NCI-H2029 (cell line): ENCODE results near the gene WFS1.
A peak's percentile ranks its signal among the peaks of the same experiment; 100 is the strongest.

Experiments
- DNase-seq: peaks from one replicate; lab custom pipeline; 2025; lab: John Stamatoyannopoulos, UW

The WFS1 gene, protein sequence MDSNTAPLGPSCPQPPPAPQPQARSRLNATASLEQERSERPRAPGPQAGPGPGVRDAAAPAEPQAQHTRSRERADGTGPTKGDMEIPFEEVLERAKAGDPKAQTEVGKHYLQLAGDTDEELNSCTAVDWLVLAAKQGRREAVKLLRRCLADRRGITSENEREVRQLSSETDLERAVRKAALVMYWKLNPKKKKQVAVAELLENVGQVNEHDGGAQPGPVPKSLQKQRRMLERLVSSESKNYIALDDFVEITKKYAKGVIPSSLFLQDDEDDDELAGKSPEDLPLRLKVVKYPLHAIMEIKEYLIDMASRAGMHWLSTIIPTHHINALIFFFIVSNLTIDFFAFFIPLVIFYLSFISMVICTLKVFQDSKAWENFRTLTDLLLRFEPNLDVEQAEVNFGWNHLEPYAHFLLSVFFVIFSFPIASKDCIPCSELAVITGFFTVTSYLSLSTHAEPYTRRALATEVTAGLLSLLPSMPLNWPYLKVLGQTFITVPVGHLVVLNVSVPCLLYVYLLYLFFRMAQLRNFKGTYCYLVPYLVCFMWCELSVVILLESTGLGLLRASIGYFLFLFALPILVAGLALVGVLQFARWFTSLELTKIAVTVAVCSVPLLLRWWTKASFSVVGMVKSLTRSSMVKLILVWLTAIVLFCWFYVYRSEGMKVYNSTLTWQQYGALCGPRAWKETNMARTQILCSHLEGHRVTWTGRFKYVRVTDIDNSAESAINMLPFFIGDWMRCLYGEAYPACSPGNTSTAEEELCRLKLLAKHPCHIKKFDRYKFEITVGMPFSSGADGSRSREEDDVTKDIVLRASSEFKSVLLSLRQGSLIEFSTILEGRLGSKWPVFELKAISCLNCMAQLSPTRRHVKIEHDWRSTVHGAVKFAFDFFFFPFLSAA

DNA sequence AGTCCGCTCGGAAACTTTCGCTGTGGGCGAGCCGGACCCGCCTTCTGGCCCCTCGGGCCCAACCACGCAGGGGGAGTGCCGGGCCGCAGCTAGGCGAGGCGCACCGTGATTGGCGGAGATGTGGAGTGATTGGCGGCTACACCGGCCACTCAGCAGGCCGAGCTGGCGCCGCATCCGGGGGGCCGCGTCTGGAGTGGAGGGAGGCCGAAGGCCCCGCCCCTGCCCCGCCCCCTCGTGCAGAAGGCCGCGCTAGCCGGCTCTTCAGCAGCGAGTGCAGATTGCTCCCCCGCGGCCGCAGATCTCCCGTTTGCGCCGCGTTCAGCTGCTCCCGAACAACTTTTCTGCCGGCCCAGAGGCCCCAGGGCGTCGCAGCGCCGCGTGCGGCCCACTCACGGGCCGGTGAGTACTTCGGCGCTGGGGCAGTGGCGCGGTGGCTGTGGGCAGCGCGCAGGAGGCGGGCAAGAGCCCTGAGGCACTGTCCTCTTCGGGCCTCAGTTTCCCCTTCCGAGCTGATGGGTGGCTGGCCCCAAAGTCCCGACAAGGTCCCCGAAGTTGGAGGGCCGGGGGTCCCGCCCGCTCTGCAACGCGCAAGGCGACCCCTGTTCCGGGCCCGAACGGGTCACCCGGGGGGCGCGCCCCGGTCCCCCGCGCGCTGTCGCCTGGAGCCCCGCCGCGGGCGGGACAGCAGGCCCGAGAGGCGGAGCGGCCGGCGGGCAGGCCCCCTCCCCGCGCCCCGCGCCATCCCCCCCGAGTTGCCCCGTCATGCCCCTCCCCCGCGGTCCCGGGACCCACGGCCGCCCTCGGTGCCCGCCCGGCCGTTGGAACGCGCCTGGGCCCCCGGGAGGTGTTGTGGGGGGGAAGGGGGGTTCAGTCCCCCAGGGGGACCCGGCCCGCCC is at the start of gene WFS1:
WFS1 (plus strand) TSS at position 235 of the 896 bp plus-strand sequence. CDS start 7,606 bp downstream, outside the sequence.
- peak; percentile 95 for DNase-seq

GRCh38 chr4:6221301-6221850 is 48.3 kb upstream of the WFS1 start:
- DNase-seq, result peak; percentile 74

GRCh38 chr4:6221851-6222760 is 47.5 kb upstream of the WFS1 start:
- peak; percentile 74 for DNase-seq

GRCh38 chr4:6222761-6223292 is 46.8 kb upstream of the WFS1 start:
- DNase-seq, result peak; percentile 66

- no peak for DNase-seq
Measured at GRCh38 chr4:6224735-6225134, 44.9 kb upstream of the WFS1 start.

DNA sequence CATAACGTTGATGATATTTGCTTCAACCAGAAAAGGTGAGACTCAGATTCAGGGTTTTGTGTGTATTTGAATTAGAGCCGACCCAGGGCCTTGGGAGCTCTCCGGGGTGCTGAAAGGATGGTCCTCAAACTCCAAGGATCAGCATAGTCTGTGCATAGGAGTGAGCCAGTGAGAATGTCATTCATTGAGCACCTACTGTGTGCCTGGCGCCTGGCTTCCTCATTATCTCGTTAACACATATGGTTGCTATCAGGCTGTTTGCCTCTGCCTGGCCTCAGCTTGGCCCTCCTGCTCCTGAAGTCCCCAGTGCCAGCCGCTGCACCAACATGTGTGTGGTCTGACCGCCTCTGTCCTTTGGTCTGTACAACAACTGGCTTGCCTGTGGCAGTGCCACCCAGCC is 44.2 kb upstream of the WFS1 start:
- DNase-seq, result no peak

DNA sequence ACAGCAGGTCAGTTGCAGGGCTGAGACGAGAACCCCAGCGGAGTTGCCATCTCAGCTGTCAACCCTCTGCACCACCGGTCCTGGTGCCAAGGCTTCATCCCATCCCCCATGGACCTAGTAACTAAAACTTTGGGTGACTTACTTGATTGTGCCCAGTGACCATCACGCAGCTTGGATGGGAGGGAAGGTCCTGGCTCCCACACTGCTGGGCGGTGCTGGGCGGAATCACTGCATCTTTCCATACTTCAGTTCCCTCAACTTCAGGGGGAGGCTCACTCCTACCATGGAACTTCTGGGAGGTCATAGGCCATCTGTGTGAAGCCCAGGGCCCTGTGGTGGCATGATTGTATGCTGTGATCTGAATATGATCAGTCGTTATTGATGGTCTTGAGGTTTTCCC is 43.1 kb upstream of the WFS1 start:
- no peak for DNase-seq

DNA sequence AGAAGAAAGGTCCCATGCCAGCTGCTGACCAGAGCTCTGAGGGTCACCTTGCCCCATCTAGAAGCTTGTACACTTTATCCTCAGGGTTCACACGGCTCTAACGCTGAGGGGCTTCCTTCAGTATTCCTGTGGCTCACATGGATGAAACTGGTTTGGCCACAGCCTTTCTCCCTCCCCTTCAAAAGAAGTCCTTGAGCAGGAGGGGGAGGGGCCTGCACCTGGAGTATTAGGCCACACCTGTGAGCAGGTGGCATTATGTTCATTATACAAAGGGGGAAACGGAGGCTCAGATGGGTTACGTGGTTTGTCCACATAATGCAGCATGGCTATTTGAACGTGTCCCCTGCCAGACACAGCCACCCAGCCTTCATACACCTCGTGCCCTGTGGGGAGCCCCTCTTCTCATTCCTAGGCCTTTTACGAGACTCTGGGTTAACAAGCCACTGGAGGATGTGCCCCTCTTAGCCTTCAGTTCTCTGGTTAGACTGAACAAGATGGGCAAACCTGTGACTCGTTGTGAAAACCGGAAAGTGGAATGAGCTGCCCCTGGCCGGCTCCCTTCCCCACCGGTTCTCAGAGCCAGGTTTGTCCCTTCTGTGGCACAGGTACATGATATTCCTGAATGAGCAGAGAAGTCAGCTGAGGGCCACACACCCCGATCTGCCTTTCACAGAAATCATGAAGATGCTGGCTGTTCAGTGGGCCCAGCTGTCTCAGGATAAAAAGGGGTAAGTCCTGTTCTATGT is 42.1 kb upstream of the WFS1 start:
- peak; percentile 77 for DNase-seq

GRCh38 chr4:6228158-6229067 is 41.2 kb upstream of the WFS1 start:
- no peak for DNase-seq

DNA sequence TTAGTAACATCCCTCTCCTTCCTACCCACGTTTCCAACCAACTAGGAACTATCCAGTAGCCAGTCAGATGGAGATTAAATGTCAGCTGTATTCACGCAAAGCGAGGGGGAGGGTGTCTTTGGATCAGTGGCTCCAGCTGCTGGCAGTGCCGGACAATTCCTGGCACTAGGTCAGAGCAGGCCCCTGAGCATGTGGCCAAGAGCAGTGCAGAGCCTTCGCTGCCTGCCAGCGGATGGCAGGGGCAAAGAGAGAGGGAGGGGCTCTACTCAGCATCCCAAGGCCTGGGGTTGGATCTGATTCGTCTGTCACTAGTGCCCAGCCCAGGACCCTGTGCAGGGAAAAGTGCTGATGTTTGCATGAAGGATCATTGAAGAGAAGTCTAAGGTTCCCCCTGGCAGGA is 40.6 kb upstream of the WFS1 start:
- DNase-seq, result peak; percentile 83

DNA sequence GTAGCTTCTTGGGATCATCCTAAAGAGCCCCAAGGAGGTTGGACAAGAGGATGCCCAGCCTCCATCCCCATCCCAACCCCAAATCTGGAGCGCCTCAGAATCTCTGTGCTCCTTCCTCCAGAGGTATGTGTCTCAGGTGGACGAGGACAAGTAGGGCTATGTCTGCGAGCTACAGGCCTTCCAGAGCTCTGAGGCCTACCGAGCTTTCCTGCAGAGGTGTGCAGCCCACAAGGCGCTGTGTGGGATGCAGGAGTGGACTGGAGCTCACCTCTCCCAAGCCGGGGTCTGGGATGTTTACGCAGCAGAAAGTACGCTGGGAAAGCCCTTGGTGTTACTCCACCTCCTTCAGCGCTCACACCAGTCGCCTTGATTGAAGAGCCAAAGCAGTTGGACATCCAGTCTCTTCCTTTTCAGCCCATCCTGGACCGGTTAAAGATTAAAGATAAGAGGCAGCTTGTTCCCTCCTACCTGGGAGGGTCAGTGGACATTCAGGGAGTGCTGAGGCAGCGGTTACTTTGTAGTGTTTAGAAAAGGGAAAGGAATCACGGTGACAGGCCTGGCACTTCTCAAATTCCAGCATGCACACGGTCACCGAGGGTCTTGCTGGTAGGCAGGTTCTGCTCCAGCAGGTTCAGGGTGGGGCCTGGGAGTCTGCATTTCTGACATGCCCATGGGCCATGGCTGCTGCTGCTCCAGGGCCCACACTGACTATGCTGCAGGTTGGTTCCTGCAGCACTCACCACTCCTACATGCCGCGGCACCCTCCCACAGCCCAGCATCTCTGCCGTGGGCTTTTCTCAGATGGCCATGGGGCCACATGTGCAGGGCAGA is 39.8 kb upstream of the WFS1 start:
- DNase-seq, result no peak

GRCh38 chr4:6230502-6230785 is 39.2 kb upstream of the WFS1 start:
- no peak for DNase-seq

DNA sequence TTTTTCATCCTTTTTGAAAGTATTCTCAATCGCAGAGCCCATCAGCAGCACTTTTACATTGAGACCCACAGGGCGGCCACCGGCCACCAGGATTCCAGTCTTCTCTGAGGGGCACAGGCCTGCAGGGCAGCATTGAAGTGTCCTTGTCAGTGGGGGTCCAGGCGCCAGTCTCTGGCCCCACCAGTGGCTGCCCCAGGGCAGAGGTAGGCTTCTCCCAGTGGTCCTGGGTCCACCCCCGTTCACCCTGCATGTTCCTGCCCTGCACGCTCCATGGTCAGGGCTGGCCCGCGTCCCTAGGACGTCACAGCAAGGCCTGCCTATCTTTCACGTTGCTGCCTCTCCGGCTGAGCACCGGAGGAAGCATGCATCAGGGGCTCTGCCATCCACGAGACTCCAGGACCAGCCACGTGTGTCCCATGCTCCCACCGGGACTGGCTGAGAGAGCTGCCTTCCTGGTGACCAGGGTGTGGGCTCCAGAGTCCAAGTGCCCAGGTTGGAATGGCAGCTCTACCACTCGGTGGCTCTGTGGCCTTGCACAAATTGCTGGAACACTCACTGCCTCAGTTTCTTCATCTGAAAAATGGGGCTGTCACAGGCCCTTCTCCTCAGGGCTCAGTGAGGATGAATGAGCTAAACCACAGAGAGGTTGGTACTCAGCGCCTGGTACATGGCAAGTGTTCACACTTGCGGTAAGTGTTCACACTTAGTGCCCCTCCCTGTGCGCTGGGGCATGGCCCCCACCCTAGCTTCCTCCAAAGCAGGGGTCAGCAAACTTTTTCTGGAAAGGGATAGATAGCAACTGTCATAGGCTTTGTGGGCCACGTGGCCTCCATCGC is 38.6 kb upstream of the WFS1 start:
- no peak for DNase-seq

DNA sequence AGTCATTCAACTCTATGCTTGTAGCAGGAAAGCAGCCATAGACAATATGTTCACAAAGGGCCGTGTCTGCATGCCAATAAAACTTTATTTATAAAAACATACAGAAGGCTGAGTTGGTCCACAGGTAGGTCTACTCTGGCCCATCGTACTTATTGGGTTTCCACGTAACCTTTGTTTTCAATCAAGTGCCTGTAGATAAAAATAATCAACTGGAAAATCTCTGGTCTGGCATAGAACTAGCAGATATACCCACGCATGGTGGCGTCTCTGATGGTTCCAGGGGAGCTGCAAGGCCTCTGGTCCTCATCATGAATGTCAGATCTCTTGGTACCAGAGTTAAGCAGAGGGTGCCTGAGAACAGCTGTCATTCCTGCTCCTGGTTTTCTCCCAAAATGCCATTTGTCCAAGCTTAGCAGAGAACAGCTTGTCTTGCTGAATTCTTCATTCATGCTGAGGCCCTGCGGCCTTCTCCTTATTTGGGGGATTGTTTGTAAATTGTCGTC is 37.9 kb upstream of the WFS1 start:
- no peak for DNase-seq

DNA sequence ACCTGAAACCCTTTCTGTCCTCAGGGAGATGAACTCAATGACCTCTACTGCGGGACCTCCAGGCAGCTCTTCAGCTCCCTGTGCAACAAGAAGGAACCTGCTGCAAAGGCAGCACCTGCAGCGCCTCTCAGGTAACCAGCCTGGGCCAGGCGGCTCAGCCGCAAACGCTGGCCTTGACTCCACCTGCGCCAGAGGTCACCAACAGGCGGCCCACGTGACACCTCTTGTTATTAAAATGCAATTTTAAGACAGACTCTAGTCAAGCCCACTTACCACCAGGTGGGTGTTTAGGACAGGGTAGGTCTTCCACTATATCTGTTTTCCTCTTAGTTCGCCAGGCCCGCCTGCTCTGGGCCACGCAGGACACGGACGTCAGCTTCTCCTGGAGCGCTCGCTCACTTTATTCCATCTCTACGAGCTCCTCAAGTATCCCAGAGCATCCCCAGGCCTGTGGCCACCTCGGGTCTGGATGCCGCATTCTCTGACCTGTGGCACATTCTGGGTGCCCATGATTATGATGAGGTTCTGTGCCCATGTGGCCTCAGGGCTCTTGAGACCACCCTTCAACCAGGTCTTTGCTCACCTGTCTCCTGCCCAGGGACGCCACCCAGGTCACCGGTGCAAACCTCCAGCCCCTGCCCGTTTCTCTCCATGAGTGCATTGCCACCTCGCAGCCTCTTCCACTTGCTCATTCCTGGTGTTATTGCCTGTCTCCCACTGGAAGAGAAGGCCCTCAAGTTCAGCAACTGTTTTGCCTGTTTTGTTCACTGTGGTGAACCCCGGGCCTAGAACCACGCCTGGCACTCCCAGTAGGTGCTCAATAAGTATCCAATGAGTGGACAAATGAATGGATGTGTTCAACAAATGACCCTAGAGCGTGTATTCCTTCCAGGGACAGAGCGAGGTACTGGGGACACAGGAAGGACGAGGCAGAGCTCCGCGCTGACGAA is 36.5 kb upstream of the WFS1 start:
- no peak for DNase-seq

GRCh38 chr4:6233929-6234328 is 35.7 kb upstream of the WFS1 start:
- no peak for DNase-seq
